H9 (cell line): ENCODE data around the gene FTO. TPM values are rescaled to one million over a fixed set of nuclear protein-coding genes. Genes with fewer than 3 reads are reported as not detected.

Source experiments
- DNase-seq: peaks from one replicate; pipeline ENCODE4 v3.0.0-alpha.2; 2017
- H2AFZ ChIP-seq: one replicate; pipeline ENCODE4 v1.6.1; 2013; ENCODE audit warnings: mild to moderate bottlenecking, low read length, control low read depth, moderate library complexity
- H2AK5ac ChIP-seq: 2 replicates; pipeline ENCODE4 v1.6.1; 2013; ENCODE audit warnings: low read length, control low read depth, mixed read lengths; ENCODE audit not compliant: insufficient read length
- H2BK120ac ChIP-seq: one replicate; pipeline ENCODE4 v1.6.1; 2013; ENCODE audit warnings: low read depth, mild to moderate bottlenecking, low read length, control low read depth, inconsistent platforms; ENCODE audit not compliant: poor library complexity, severe bottlenecking
- H2BK12ac ChIP-seq: 2 replicates; pipeline ENCODE4 v1.6.1; 2013; ENCODE audit warnings: low read length, control low read depth, mixed read lengths, low read depth; ENCODE audit not compliant: insufficient read length
- H2BK15ac ChIP-seq: 2 replicates; pipeline ENCODE4 v1.6.1; 2013; ENCODE audit warnings: low read depth, low read length, control low read depth
- H2BK20ac ChIP-seq: one replicate; pipeline ENCODE4 v1.6.1; 2013; ENCODE audit warnings: low read depth, mild to moderate bottlenecking, low read length, control low read depth, inconsistent platforms; ENCODE audit not compliant: poor library complexity, severe bottlenecking
- H2BK5ac ChIP-seq: 2 replicates; pipeline ENCODE4 v1.6.1; 2013; ENCODE audit warnings: low read length, control low read depth, mixed read lengths; ENCODE audit not compliant: insufficient read length
- H3K14ac ChIP-seq: 2 replicates; pipeline ENCODE4 v1.6.1; 2013; ENCODE audit warnings: low read length, control low read depth; ENCODE audit not compliant: insufficient read depth
- H3K18ac ChIP-seq: 2 replicates; pipeline ENCODE4 v1.6.1; 2013; ENCODE audit warnings: low read depth, mild to moderate bottlenecking, mixed read lengths, low read length, control low read depth; ENCODE audit not compliant: insufficient read length
- H3K23ac ChIP-seq: 2 replicates; pipeline ENCODE4 v1.6.1; 2013; ENCODE audit warnings: low read length, control low read depth, mixed read lengths, low read depth; ENCODE audit not compliant: insufficient read length
- H3K23me2 ChIP-seq: 2 replicates; pipeline ENCODE4 v1.6.1; 2013; ENCODE audit warnings: low read depth, mild to moderate bottlenecking, mixed read lengths, low read length, control low read depth; ENCODE audit not compliant: insufficient read length, poor library complexity, severe bottlenecking
- H3K27ac ChIP-seq: 2 replicates; pipeline ENCODE4 v1.5.1; 2013; ENCODE audit warnings: low read length, control low read depth, mixed read lengths, low read depth; ENCODE audit not compliant: insufficient read length
- H3K27me3 ChIP-seq: 2 replicates; pipeline ENCODE4 v1.6.1; 2013; ENCODE audit warnings: low read length, control low read depth, inconsistent platforms; ENCODE audit not compliant: insufficient read depth
- H3K4ac ChIP-seq: 2 replicates; pipeline ENCODE4 v1.6.1; 2013; ENCODE audit warnings: low read depth, mild to moderate bottlenecking, control low read depth, inconsistent platforms, low read length, moderate library complexity
- H3K4me1 ChIP-seq: 2 replicates; pipeline ENCODE4 v1.6.1; 2013; ENCODE audit warnings: low read length, control low read depth, inconsistent platforms; ENCODE audit not compliant: insufficient read depth
- H3K4me2 ChIP-seq: 2 replicates; pipeline ENCODE4 v1.6.1; 2013; ENCODE audit warnings: low read length, control low read depth, mixed read lengths; ENCODE audit not compliant: insufficient read length, insufficient read depth
- H3K56ac ChIP-seq: 2 replicates; pipeline ENCODE4 v1.6.1; 2013; ENCODE audit warnings: low read depth, mild to moderate bottlenecking, mixed read lengths, low read length, control low read depth; ENCODE audit not compliant: insufficient read length
- H3K79me1 ChIP-seq: 2 replicates; pipeline ENCODE4 v1.6.1; 2013; ENCODE audit warnings: low read depth, mild to moderate bottlenecking, moderate library complexity, low read length, control low read depth, inconsistent platforms; ENCODE audit not compliant: insufficient read depth, poor library complexity, severe bottlenecking
- H3K79me2 ChIP-seq: 2 replicates; pipeline ENCODE4 v1.6.1; 2013; ENCODE audit warnings: low read length, control low read depth, inconsistent platforms; ENCODE audit not compliant: insufficient read depth
- H3K9ac ChIP-seq: 2 replicates; pipeline ENCODE4 v1.6.1; 2013; ENCODE audit warnings: low read length, control low read depth, mixed read lengths; ENCODE audit not compliant: insufficient read length; ENCODE audit errors: extremely low read depth
- H3K9me3 ChIP-seq: one replicate; pipeline ENCODE4 v1.6.1; 2013; ENCODE audit warnings: low read depth, low read length, inconsistent platforms; ENCODE audit not compliant: control insufficient read depth
- H3T11ph ChIP-seq: one replicate; pipeline ENCODE4 v1.6.1; 2013; ENCODE audit warnings: mild to moderate bottlenecking, low read length, control low read depth, inconsistent platforms
- H4K20me1 ChIP-seq: one replicate; pipeline ENCODE4 v1.6.1; 2013; ENCODE audit not compliant: control insufficient read depth, insufficient read length, insufficient read depth
- H4K5ac ChIP-seq: 2 replicates; pipeline ENCODE4 v1.6.1; 2013; ENCODE audit warnings: low read depth, mild to moderate bottlenecking, mixed read lengths, low read length, control low read depth; ENCODE audit not compliant: insufficient read length
- H4K8ac ChIP-seq: replicated peaks from 2 replicates; pipeline ENCODE4 v1.6.1; 2013; ENCODE audit warnings: low read length, control low read depth, mixed read lengths, low read depth; ENCODE audit not compliant: insufficient read length
- H4K91ac ChIP-seq: 2 replicates; pipeline ENCODE4 v1.6.1; 2013; ENCODE audit warnings: low read depth, mild to moderate bottlenecking, moderate library complexity, mixed read lengths, low read length, control low read depth; ENCODE audit not compliant: insufficient read length
- H3K27ac Mint-ChIP-seq, 3 experiments: 2 replicates in 2 of 3; 3 replicates in 1 of 3; pipeline ENCODE4 v1.8.0; 2020 to 2021; ENCODE audit warnings: mixed read lengths in 3 of 3, mild to moderate bottlenecking in 1 of 3, moderate library complexity in 1 of 3
- H3K27me3 Mint-ChIP-seq: 2 replicates; pipeline ENCODE4 v1.8.0; 2021; ENCODE audit warnings: low read depth, mild to moderate bottlenecking, moderate library complexity, mixed read lengths
- H3K36me3 Mint-ChIP-seq, 3 experiments: 2 replicates in 2 of 3; 3 replicates in 1 of 3; pipeline ENCODE4 v1.8.0; 2020 to 2021; ENCODE audit warnings: low read depth in 3 of 3, mixed read lengths in 3 of 3; ENCODE audit not compliant: insufficient read depth in 1 of 3
- H3K4me1 Mint-ChIP-seq, 2 experiments: 2 replicates each; pipeline ENCODE4 v1.8.0; 2020; ENCODE audit warnings: mixed read lengths in 2 of 2
- H3K4me3 Mint-ChIP-seq, 2 experiments: 2 replicates in 1 of 2; 3 replicates in 1 of 2; pipeline ENCODE4 v1.8.0; 2020 to 2021; ENCODE audit warnings: mild to moderate bottlenecking in 2 of 2, mixed read lengths in 2 of 2, moderate library complexity in 1 of 2
- H3K9me3 Mint-ChIP-seq, 2 experiments: 2 replicates in 1 of 2; 3 replicates in 1 of 2; pipeline ENCODE4 v1.8.0; 2020; ENCODE audit warnings: mild to moderate bottlenecking in 2 of 2, mixed read lengths in 2 of 2, moderate library complexity in 1 of 2
- CTCF ChIP-seq: fragments of 200-600 bp; sonication (generic); conservative IDR thresholded peaks from 3 replicates; pipeline ENCODE4 v1.8.0; 2021; ENCODE audit warnings: antibody characterized with exemption, mild to moderate bottlenecking
- WGBS: extraction: QIAGEN DNeasy Blood & Tissue Kit; methylation state at CpG from one replicate; pipeline ENCODE4 v1.1.7; 2013; ENCODE audit warnings: missing lambda C conversion rate, low lambda C conversion rate, mixed read lengths; ENCODE audit not compliant: insufficient read length; ENCODE audit errors: extremely low coverage; 5-methylcytosine and 5-hydroxymethylcytosine counted together
- total RNA-seq: library from RNA; stranded (reverse); gene quantifications from 2 replicates; pipeline ENCODE4 v1.2.1, GENCODE V29; 2021

FTO gene
- total RNA-seq, 1 experiment from 2014 or later = 67.9 TPM

DNA sequence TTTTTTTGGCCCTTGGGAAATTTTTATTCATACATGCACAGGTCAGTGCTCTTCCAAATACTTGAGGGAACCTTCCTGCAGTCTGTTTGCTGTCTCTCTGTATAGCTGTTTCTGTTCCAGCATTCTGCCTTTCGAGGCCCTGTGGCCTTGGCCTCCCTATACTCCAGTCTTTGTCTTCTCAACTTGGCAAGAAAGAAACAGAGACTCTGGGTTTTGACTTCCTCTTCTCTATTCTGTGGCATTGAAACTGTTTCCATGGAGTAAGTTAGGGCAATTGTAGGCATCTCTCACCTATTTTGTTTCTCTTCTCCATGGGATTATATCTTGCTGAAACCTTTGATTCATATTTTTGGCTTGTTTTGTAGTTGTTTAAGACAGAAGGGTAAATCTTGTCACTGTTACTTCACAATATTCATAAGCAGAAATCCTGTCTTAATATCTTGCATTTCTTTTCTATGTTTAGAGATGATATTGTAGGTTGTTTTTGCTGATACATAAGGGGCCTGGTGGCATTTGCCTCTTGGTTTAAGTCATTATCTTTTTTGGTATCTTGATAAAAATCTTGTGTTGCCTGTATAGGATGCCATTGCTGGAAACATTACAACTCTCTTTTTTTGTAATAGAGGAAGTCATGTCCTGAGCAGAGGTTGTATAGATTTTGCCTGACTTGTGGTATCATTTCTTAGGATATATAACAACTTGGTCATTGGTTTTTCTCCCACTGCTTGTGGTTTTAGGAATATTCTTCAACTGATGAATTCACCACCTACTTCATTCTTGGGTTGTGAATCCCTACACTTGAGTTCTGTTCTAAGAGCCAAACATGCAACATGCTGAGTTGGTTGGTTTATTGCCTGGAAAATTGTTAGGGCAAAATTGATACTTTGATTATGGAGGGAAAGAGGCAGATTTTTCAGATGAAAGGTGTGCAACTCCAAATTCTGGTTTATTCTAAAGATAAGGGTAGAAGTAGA is 168.6 kb downstream of the FTO start:
- no peak for TF ChIP-seq CTCF
- Histone ChIP-seq H3K9ac (no peak overlapping the region), H3T11ph (no peak overlapping the region), H3K4me1 (no peaks in the 10 kb centered on the region), H2BK20ac (no peak overlapping the region), H4K8ac (no peak overlapping the region), H3K79me2 (no peaks in the 10 kb centered on the region), H3K79me1 (no peaks in the 10 kb centered on the region), H3K18ac (no peak overlapping the region), H3K9me3 (no peaks in the 10 kb centered on the region), H3K27me3 (no peaks in the 10 kb centered on the region), H3K27ac (no peak overlapping the region), H3K23ac (no peak overlapping the region), H3K4ac (no peak overlapping the region), H2BK15ac (no peak overlapping the region), H4K20me1 (no peaks in the 10 kb centered on the region), H2BK120ac (no peak overlapping the region), H3K56ac (no peak overlapping the region), H2BK12ac (no peak overlapping the region), H2AK5ac (no peak overlapping the region), H2AFZ (no peak overlapping the region), H2BK5ac (no peak overlapping the region), H3K4me2 (no peak overlapping the region), H4K5ac (no peak overlapping the region), H3K14ac (no peak overlapping the region), H4K91ac (no peak overlapping the region), H3K23me2 (no peaks in the 10 kb centered on the region)
- Mint-ChIP-seq H3K9me3 (peaks cover 4 to 16% of the 10 kb centered on the region in 2 experiments; a peak in 4 of 5 replicates), H3K27ac (no peak overlapping the region), H3K36me3 (peaks cover 9 to 15% (median 11%) of the 10 kb centered on the region in 3 experiments), H3K4me3 (no peak overlapping the region; a peak in 1 of 5 replicates), H3K4me1 (no peaks in the 10 kb centered on the region), H3K27me3 (no peaks in the 10 kb centered on the region)
- WGBS = no CpG with 5 or more reads among the region's 1 CpG
- DNase-seq = no peak
